Upper lobe of left lung (tissue), 4 donors: ENCODE data around the gene RUNX1.

ENCODE experiments used
- POLR2A ChIP-seq, 4 donors: fragments of 450-650 bp; IDR thresholded peaks; one replicate each; pipeline ENCODE4 v1.5.1; 2016 to 2017; ENCODE audit warnings: antibody characterized with exemption in 4 of 4, mild to moderate bottlenecking in 2 of 4
- POLR2AphosphoS5 ChIP-seq, 2 donors: sonication (generic); formaldehyde crosslinking; IDR thresholded peaks; one replicate each; pipeline ENCODE4 v1.5.1; 2017; ENCODE audit warnings: antibody characterized with exemption in 2 of 2

DNA sequence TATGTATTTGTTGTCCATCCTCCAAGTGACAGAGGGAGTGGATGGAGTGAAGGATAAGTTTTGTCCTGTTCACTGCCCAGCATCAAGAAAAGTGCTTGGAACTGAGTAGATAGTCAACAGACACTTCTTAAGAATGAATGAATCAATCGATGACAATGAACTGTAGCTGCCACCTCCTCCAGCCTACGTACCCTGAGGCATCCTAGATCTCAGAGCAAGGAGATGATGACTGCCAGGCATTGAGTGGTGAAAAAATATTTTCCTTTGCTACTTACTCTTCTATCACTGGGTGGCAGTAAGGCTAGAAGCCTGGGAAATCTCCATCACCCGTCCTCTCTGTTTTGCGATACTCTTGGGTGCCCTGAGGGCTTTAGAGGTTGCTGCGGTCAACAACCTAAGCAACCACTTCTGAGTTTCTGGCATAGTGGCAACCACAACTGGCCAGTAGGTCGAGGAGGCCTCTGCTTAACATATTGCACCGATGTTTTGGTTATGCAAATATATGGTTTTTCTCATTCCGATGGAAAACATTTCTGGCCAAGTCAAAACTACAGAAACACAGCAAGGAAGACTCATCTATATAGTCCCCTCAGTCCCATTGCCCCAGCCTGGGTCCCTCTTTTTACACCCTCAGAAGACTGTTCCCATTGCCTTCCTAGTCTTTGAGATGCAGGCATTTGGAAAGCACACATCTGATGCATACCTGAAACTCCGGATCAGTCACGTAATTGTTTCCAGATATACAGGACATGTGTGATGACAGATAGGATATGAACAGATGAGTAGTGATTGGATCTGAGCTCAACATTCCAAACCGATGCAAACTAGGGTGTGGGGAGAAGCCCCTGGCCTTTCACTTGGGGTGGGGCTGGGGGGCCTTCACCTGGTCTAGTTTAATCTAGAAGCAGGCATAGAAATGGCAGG is 136.8 kb downstream of the RUNX1 start:
- TF ChIP-seq POLR2A (IDR thresholded peaks at IDR 0.05) (no peak), POLR2AphosphoS5 (IDR thresholded peaks at IDR 0.05) (no peak)
